ENCODE measurements around the gene RIOK1.

GRCh38 chr6:7409740-7410139 is 20.1 kb downstream of the RIOK1 start:
- no peak for TF ChIP-seq CTCF (IDR thresholded peaks at IDR 0.05; ENCODE audit: low read length)
- no peak for TF ChIP-seq EZH2 (optimal IDR thresholded peaks at IDR 0.05; ENCODE audit: low read depth, low read length)

Measured in MM.1S (cell line).